Measurements from ENCODE around the gene GLYR1.

GLYR1 gene

DNA sequence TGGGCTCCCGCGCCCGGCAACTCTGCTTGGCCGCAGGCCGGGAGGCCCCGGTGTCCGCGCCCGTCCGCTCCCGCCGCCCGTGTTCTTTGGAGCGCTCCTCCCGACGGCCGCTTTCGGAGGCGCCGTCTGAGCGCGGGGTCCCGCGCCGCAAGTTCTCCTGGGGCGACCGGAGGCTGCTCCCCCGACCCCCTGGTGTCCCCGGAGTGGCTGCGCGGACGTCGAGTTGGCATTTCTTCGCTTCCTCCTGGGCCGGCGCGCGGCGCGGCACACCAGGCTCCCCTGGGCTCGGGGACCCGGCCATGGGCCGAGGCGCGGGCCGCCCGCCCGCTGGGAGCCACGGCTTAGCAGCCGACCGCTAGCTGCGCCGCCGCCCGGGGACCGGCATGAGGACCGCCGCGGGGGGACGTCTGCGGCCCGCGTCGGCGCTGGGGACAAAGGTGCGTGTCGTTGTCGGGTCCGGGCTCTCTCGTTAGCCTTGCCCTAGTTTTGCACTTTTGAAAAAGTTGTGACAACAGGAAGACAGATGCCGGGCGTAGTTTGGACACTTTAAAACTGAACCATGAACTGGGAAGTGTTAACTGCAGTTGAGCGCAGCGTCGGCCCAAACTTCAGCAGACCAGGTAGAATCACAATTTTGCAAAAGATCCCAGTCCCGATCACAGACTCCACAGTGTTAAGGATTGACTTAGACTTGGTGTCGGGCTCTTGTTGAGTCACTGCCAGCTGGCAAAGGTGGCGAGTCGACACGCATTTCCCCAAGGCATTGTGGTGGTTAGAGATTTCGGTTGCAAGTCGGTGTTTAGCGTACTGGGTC is 893 bp upstream of the GLYR1 start:
- TF ChIP-seq GATA2 (IDR thresholded peaks at IDR 0.05; ENCODE audit: low read depth, low read length) (no peak), GATA3 (IDR thresholded peaks at IDR 0.05; ENCODE audit: low read depth, low read length) (no peak)

DNA sequence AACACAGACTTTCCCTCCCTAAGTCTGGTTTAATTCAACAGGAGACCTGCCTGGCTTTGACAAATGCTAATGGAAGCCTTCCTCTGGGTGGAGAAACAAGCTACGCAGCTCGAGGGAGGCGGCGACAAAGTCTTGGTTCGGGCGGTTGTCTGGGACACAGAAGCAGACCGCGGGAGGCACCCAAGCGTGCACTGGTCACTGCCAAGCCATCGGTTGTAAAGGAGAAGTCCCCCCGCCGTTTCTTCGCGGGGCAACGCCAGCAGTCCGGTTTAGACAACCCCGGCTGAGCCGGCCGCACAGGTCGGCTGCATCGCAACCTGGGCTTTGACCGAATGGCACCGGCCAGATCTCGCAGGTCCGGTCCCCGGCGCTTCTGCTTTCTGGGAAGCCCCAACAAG is 586 bp downstream of the GLYR1 start:
- TF ChIP-seq GATA2 (IDR thresholded peaks at IDR 0.05; ENCODE audit: low read depth, low read length) (no peak), GATA3 (IDR thresholded peaks at IDR 0.05; ENCODE audit: low read depth, low read length) (no peak)

DNA sequence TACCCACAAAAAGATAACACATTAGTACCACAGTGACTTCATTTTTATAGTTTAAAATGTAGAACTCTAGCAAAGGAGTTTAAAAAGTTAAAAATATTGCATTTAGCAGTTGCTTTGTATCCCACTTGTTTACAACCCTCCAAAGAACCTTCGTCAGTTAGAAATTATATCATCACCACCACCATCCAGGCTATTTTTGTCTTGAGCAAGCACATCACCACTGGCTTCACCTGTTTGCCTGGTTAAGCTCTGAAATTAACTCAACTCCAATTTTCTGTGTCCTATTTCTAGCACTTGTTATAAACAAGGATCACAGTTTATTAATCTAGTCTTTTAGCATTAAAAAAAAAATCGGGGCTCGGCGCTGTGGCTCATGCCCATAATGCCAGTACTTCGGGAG is 6.1 kb downstream of the GLYR1 start:
- TF ChIP-seq GATA2 (IDR thresholded peaks at IDR 0.05; ENCODE audit: low read depth, low read length) (no peak), GATA3 (IDR thresholded peaks at IDR 0.05; ENCODE audit: low read depth, low read length) (no peak)

DNA sequence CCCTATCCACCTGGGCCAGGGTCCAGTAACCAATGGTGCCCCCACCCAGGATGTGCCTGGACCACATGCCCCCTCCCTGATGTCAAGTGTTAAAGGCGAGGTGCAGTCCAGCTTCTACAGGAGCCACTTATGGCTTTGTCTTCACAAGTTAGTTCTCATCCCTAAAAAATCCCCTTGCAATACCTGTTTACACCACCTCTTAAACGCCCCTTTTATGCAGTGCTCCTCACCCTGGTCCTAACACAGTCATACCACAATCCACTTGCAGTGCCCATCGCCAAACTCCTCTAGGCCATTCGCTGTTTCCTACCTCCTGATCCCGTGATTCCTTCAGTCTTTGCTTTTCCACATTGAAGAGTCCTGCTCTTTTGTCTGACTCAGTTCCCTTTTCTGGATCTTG is 7.1 kb downstream of the GLYR1 start:
- TF ChIP-seq GATA2 (IDR thresholded peaks at IDR 0.05; ENCODE audit: low read depth, low read length), result no peak
- no peak for TF ChIP-seq GATA3 (IDR thresholded peaks at IDR 0.05; ENCODE audit: low read depth, low read length)

DNA sequence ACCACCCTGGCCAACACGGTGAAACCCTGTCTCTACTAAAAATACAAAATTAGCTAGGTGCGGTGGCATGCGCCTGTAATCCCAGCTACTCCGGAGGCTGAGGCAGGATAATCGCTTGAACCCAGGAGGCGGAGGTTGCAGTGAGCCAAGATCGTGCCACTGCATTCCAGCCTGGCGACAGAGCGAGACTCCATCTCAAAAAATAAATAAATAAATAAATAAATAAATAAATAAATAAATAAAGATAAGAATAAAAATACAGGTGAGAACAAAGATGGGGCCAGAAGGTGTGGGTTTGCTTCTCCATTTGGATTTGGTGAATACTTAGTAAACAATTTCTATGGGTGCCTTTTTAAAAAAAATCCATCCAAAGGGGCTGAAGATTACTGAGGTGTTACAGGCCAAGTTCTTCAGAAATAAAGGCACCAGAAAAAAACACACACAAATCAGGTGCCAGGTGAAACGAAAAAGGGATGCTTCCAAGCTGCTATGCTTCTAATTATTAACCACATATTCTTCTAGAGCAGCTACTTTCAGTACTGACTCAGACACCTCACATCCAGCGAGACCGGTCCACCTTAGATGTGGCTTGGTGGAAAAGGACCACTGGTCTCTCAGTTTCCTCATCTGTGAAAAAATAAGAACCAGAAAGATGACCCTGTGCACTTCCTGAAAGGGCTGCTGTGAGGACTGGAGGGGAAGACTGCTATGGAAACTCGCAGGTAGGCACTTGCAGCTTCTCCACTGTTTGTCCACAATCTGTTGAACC is 9.2 kb downstream of the GLYR1 start:
- no peak for TF ChIP-seq GATA2 (IDR thresholded peaks at IDR 0.05; ENCODE audit: low read depth, low read length)
- no peak for TF ChIP-seq GATA3 (IDR thresholded peaks at IDR 0.05; ENCODE audit: low read depth, low read length)

DNA sequence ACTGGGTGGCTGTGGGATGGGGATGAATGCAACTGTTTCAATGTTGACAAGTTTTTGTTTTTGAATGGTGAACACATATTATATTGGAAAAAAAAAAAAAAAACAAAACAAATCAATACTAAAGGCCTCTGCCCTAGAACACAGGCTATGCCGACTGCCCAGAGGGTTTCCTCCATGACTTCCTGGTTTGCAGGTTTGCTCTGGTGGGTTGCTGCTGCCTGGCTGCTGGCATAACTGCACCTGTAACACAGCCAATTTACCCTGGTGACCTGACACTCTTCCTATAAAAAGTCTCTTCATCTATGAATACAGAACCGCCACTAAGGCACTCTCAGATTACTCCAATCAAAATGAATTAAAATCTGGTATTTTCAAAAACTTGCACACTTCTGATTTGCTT is 10.4 kb downstream of the GLYR1 start:
- no peak for TF ChIP-seq GATA3 (IDR thresholded peaks at IDR 0.05; ENCODE audit: low read depth, low read length)
- TF ChIP-seq GATA2 (IDR thresholded peaks at IDR 0.05; ENCODE audit: low read depth, low read length), result no peak

DNA sequence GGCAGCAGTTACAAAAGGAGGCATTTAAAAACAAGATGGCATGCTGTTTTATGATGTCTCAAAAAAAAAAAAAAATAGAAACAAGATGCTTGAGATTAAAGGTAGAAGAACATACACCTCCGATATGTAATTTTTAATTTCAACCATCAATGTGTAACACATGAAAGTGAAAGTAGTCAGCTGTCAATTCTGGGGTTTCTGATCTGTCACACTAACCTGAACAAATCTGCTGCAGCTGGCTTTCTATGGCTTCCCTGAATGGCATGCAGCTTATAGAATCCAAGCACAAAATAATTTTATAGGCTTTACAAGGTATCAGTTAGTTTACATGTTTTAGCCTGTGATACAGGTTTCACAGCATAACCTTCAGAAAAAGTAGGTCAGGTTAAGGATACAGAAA is 13.5 kb downstream of the GLYR1 start:
- TF ChIP-seq GATA3 (IDR thresholded peaks at IDR 0.05; ENCODE audit: low read depth, low read length) (no peak), GATA2 (IDR thresholded peaks at IDR 0.05; ENCODE audit: low read depth, low read length) (no peak)

DNA sequence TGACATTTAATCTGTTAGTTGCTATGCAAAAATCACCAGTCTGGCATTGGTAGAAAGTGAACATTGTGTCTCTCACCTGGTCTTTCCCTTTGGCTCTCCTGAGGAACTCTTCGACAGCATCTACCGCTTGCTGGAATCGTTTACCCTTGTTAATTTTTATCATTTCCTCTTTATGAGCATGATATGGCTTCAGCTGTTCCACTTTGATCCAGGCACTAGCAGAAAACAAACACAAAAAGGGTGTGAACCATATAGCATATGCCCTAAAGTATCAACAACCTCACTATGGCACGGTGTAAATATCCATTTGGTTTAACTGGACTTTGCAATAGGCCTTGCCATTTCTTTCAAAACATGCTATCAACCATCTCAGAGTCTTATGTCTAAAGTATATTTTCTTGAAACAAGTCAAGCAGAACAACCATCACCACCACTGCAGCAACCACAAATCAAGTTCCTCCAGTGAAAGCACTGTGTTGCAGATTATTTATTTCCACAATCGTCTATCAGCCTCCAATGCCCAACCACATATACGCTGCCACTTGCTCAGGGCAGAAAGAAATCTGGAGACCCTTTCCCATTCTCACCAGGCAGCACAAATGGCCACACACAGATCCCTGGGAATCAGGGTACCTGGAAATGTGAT is 14.3 kb downstream of the GLYR1 start:
- no peak for TF ChIP-seq GATA2 (IDR thresholded peaks at IDR 0.05; ENCODE audit: low read depth, low read length)
- TF ChIP-seq GATA3 (IDR thresholded peaks at IDR 0.05; ENCODE audit: low read depth, low read length), result no peak

DNA sequence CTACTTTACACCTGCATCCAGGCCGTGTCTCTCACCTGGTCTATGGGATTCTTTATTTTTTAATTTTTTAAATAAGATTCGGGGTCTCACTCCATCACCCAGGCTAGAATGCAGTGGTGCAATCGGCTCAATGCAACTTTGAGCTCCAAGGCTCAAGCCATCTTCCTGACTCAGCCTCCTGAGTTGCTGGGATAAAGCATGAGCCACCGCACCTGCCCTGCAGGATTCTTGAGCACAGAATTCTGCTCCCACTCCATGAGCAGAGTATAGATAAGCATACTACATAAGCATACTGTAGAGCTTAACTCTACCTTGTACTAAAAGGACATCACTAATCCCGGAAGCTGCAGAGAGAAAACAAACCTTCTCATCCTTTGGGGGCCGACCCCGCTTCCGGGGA is 15.5 kb downstream of the GLYR1 start:
- no peak for TF ChIP-seq GATA2 (IDR thresholded peaks at IDR 0.05; ENCODE audit: low read depth, low read length)
- TF ChIP-seq GATA3 (IDR thresholded peaks at IDR 0.05; ENCODE audit: low read depth, low read length), result no peak

DNA sequence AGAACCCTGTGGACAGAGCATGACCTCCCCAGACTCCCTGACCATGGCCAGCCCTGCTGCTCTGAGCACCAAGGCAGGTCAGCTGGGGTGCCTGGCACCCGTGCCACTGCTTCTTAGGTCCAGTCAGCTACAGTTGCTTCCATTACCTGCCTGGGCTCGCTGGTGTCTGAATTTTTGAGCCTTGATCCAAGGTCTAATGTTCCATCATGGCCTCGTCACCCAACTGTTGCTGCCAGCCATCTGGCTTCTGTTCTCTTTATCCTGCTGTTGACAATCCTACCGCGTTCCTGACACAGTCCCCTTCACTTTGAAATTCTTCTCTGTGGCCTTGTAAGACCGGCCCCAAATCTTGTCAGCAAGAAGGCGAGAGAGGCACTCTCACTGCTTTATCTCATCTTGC is 16.7 kb downstream of the GLYR1 start:
- TF ChIP-seq GATA2 (IDR thresholded peaks at IDR 0.05; ENCODE audit: low read depth, low read length) (no peak), GATA3 (IDR thresholded peaks at IDR 0.05; ENCODE audit: low read depth, low read length) (no peak)

DNA sequence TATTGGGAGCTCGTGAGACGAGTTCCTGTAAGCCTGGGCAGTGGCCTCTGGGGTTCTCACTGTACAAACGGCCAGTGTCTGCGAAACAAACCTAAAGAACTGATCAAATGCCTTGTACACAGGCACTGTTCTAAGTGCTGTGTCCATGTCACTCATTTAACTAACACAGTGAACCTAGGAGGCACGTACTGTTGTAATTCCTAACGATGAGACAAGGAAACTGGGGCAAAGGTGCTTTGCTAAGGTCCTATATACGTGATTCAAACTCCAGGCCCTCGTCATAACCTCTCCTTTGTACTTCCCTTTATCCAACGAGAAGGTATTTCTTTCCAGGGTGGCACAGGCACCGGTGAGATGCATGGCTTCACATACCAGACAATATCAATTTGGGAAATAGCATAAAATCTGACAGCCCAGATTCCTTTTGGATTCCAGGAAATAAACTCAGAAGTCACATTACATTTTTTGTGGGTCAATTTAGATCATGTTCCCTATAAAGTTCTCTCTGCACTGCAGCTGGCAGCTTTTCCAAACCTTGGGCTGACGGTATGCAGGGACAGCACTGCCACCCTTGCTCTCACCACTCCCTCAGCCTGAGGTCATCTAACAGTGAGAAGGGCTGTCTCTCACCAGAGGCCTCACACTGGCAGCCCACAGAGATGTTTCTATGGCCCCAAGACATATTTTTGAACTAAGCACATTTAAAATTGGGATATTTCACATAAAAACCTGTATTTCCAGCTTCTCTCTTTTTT is 18.3 kb downstream of the GLYR1 start:
- TF ChIP-seq GATA3 (IDR thresholded peaks at IDR 0.05; ENCODE audit: low read depth, low read length) (no peak), GATA2 (IDR thresholded peaks at IDR 0.05; ENCODE audit: low read depth, low read length) (no peak)

DNA sequence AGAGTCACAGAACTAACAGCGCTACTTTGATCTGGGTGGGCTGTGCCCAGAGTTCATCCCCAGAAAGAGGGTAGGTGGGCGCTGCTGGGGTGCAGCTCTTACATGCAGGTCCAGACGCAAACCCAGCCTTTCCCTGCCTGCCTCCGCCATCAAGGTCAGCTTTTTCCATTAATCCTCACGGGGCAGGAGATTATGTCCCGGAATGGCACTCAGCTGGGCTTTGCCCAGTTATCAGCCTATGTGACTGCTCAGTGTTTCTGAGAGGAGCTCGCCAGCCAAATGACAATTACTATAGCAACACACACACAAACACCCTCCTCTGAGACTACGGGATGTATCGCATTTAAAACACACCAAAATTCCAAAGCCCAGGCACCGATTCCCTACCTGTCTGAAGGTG is 20.1 kb downstream of the GLYR1 start:
- no peak for TF ChIP-seq GATA3 (IDR thresholded peaks at IDR 0.05; ENCODE audit: low read depth, low read length)
- TF ChIP-seq GATA2 (IDR thresholded peaks at IDR 0.05; ENCODE audit: low read depth, low read length), result no peak

DNA sequence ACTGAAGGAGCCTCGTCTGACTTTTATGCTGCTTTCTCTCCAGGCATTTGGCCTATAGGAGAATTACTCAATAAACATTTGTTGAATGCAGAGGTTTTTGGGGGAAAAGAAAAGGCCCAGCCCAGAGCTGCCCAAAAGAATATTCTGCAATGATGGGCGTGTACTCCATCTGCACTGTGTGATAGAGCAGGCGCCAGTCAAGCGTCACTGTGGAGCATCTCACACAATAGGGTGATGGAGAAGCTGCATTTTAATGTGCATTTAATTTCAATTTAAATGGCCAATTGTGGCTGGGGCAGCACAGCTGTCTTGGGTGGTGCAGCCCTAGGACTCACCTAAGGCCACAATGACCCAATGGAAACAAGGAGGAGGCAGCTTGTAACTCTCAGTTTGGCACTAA is 20.6 kb downstream of the GLYR1 start:
- TF ChIP-seq GATA3 (IDR thresholded peaks at IDR 0.05; ENCODE audit: low read depth, low read length) (no peak), GATA2 (IDR thresholded peaks at IDR 0.05; ENCODE audit: low read depth, low read length) (no peak)

DNA sequence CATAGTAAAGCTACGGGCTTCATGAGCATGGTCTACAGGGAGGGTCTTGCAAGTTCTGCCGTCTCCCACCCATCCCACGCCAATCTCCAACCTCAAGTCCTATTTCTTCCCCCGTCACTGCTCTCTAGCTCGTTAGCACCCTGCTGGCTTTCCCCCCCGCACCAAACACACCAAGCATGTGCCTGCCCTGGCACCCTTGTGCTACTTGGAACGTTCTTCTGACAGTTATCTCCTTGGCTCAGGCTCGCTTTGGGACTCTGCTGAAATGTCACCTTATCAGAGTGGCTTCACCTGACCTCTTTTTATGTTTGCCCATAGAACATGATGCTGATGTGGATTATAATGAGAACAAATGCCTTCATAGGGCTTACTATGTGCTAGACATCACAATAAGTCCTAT is 21.9 kb downstream of the GLYR1 start:
- TF ChIP-seq GATA2 (IDR thresholded peaks at IDR 0.05; ENCODE audit: low read depth, low read length), result no peak
- TF ChIP-seq GATA3 (IDR thresholded peaks at IDR 0.05; ENCODE audit: low read depth, low read length), result no peak

All from SH-SY5Y (cell line).